ENCODE data around the gene ATXN1.
A peak's percentile ranks its signal among the peaks of the same experiment; 100 is the strongest.
"Not testable (repeated sequence)": the region's sequence is repeated elsewhere in the genome, so short reads cannot be mapped to it uniquely, and the experiment has no call there.

ATXN1 gene

DNA sequence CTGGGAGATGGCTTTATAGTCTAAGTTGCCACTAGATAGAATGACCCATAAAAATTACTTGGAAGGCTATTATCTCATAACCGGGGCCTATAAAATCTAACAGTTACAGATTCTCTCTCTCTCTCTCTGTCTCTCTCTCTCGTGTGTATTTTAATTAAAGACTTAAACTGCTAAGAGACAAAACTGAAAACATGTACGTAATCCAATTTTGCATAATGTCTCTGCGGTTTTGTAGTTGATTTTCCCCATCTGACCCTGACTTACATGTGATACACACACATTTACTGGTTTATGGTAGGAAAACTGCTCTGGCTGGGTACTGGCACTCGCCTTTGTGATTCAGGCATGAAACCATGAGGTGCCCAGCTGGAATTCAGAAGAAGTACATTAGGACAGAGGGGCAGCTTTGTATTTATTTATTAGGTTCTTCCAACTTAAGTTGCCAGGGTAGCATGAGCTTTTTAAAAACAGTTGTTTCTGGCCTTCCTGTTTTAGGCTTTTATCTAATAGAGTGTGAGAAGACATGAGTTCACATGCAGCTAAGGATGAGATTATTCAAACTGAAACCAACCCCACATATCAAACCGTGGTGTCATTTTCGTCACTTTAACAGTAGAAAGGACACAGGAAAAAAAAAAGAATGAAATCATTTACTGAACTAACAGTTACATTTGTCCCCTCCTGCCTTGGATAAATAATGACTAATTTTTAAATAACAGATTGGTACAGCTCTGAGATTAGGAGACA lies 340.4 kb downstream of the ATXN1 start:
- peak overlapping the region; percentile 98 for H3K27ac Mint-ChIP-seq
- H3K4me3 Mint-ChIP-seq = peak overlapping the region; percentile 68
- H3K4me1 Mint-ChIP-seq = peaks cover 49% of the 10 kb centered on the region
- ATAC-seq (peak; percentile 86), DNase-seq (peak; percentile 28)
- H3K27me3 Mint-ChIP-seq = no peaks in the 10 kb centered on the region
- H3K36me3 Mint-ChIP-seq (ENCODE audit: low read depth) = no peaks in the 10 kb centered on the region
- no peaks in the 10 kb centered on the region for H3K9me3 Mint-ChIP-seq

DNA sequence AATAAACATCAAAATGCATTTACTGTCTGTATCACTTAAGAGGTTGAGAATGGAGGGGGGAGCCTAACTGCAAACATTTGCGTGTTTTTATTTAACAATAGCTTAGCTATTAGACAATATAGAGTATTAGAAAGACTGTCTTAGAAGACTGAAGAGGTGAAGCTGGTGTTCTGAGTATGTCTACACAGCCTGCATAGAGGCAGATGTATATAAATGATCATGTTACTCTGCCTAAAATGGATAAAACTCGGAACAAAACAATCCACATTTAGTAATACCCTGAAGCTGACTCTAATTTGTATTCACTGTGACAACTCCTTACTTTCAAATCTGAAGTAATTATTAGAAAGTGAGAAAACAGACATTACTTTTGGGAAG lies 340.9 kb downstream of the ATXN1 start:
- H3K36me3 Mint-ChIP-seq (ENCODE audit: low read depth) = no peaks in the 10 kb centered on the region

DNA sequence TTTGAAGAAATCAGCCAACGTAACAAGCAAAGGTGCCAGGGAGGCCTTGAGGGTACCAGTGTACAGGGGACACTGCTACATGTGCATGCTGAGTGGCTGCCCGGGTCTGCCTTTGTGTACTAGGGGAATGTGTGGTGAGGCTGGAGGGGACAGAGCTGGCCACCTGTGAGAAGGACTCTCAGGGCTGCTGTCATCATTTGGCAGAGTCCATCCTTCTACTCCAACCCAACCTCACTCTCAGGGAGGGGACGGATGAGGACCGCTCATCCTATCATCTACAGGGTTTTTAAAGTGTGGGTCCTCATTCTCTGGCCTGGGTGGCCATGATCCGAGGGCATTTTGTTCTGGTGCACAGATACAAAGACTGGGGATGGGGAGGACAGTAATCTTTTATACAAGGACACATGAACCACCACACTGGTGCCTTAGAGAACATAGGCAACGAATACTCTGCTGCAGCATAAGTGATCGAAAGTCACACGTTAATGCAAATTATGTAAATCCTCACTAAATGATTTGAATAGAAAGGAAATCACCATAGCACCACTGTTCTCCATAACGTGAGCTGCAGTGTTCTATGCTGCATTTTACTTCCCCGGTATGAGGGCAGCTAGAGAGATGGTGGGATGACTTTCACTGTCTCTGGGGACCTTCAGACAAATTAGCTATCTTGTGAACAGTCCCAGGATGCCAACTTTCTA lies 341.5 kb downstream of the ATXN1 start:
- peaks cover 52% of the 10 kb centered on the region for H3K4me1 Mint-ChIP-seq
- H3K36me3 Mint-ChIP-seq (ENCODE audit: low read depth) = no peaks in the 10 kb centered on the region
- no peak for ATAC-seq

More for the DNA sequence above, 340.9 kb downstream of the ATXN1 start:
- DNase-seq (no peak), ATAC-seq (no peak)
- Mint-ChIP-seq H3K4me3 (peak overlapping the region; percentile 68), H3K4me1 (peaks cover 52% of the 10 kb centered on the region), H3K9me3 (no peaks in the 10 kb centered on the region), H3K27me3 (no peaks in the 10 kb centered on the region), H3K27ac (peak overlapping the region; percentile 98)

DNA sequence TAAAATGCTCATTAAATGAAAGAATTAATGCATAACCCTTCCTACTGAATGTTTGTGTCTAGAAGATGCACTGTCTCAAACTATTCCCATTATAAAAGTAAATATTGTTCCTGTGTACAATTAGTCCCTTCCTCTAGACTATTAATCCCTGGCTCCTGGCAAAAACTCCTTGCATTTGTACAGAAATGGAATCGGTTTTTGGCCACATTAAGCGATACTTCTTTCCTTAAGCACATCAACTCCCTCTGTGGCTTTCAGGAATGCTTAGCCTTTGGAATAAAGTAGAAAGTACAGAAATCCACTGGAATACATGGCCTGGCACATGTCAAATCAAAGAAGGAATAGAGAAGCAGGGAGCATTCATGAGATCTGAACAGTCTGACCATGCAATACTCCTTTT lies 343.1 kb downstream of the ATXN1 start:
- H3K4me1 Mint-ChIP-seq = peaks cover 62% of the 10 kb centered on the region

More for the DNA sequence above, 341.5 kb downstream of the ATXN1 start:
- no peaks in the 10 kb centered on the region for H3K9me3 Mint-ChIP-seq
- DNase-seq = no peak
- H3K27ac Mint-ChIP-seq = peak overlapping the region; percentile 98
- no peaks in the 10 kb centered on the region for H3K27me3 Mint-ChIP-seq
- peak overlapping the region; percentile 68 for H3K4me3 Mint-ChIP-seq

DNA sequence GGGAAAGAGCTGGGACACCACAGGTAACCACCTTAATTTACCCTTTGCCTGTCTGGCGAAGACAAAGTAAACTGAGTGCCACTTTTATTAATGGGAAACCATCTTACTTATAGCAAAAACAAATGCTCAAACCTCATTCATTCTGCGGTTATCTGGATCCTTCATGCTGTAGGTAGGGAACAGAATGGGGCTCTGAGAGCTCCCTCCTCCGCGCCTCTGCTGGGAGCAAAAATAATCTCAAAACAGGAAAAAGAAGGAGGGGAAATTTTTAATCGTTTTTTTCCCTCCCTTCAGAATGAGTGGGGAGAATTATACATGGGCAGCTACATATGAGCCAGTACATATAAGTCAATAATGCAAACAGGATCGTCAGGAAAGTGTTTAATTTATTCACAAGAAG lies 345.6 kb downstream of the ATXN1 start:
- Mint-ChIP-seq H3K27ac (peak overlapping the region; percentile 51), H3K27me3 (no peaks in the 10 kb centered on the region)

More for the DNA sequence above, 343.1 kb downstream of the ATXN1 start:
- no peak for DNase-seq
- Mint-ChIP-seq H3K27me3 (no peaks in the 10 kb centered on the region), H3K4me3 (no peak overlapping the region), H3K36me3 (ENCODE audit: low read depth) (no peaks in the 10 kb centered on the region), H3K9me3 (no peaks in the 10 kb centered on the region), H3K27ac (no peak overlapping the region)
- no peak for ATAC-seq

DNA sequence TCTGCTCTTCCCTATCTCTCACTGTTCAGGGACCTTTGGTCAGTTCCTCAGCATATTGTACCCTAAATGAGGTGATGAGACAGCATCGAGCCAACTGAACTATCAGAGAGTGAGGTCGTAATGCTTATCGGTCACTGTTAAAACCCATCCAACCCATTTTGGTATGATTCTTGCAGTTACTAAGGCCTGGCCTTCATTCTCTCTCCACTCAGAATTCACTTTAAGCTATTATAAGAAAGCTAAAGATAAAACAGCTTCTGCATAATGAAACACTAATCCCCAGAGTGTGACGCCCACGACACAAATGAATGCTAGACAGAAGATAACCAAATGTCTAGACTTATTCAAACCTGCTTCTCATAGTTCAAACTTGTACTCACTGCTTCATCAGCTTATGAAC lies 347.1 kb downstream of the ATXN1 start:
- no peak for ATAC-seq
- no peak for DNase-seq
- H3K4me3 Mint-ChIP-seq = peak overlapping the region; percentile 41
- H3K27ac Mint-ChIP-seq = peak overlapping the region; percentile 65
- no peaks in the 10 kb centered on the region for H3K36me3 Mint-ChIP-seq (ENCODE audit: low read depth)
- peaks cover 44% of the 10 kb centered on the region for H3K4me1 Mint-ChIP-seq
- H3K9me3 Mint-ChIP-seq = no peaks in the 10 kb centered on the region
- no peaks in the 10 kb centered on the region for H3K27me3 Mint-ChIP-seq

More for the DNA sequence above, 345.6 kb downstream of the ATXN1 start:
- H3K9me3 Mint-ChIP-seq = no peaks in the 10 kb centered on the region
- no peaks in the 10 kb centered on the region for H3K36me3 Mint-ChIP-seq (ENCODE audit: low read depth)
- ATAC-seq = no peak
- DNase-seq = no peak
- H3K4me3 Mint-ChIP-seq = no peak overlapping the region
- H3K4me1 Mint-ChIP-seq = peaks cover 49% of the 10 kb centered on the region

DNA sequence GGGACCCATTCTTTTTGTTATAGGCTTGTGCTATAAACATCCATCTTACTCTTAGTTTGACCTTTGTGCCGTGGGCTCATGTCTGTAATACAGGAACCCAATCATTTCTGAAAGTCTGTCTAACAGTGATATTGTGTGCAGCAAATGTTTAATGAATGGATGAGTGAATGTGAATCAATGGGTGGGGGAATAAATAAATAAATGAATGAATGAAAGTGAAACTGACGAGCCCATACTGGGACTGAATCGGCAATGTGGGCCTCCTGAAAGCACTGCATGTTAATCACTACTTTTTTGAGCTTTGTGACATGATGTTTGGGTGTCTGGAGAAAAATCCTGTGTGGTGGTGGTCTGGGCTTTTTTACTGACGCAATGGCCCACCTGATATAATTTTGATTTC lies 347.9 kb downstream of the ATXN1 start:
- no peak for DNase-seq
- peak overlapping the region; percentile 41 for H3K4me3 Mint-ChIP-seq
- no peaks in the 10 kb centered on the region for H3K36me3 Mint-ChIP-seq (ENCODE audit: low read depth)
- ATAC-seq = peak; percentile 67
- H3K9me3 Mint-ChIP-seq = no peaks in the 10 kb centered on the region
- peak overlapping the region; percentile 65 for H3K27ac Mint-ChIP-seq
- H3K27me3 Mint-ChIP-seq = no peaks in the 10 kb centered on the region
- peaks cover 44% of the 10 kb centered on the region for H3K4me1 Mint-ChIP-seq

DNA sequence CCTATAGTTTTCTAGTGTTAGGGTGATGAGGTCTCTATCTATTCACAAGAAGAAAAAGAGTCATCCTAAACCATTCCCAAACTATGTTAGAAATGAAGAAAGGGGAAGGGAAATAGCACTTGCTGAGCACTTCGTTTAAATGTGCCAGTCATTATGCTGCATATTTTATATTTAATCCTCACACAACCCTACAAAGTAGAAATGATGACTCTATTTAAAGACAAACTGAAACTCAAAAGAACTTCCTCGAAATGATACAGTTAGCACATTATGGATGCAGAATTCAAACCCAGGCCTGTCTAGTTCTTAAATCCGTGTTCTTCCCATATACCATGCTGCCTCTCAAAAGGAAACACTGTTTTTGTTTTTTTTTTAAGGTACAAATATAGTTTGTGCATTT lies 348.3 kb downstream of the ATXN1 start:
- Mint-ChIP-seq H3K4me3 (peak overlapping the region; percentile 41), H3K36me3 (ENCODE audit: low read depth) (no peaks in the 10 kb centered on the region), H3K4me1 (peaks cover 44% of the 10 kb centered on the region), H3K27ac (peak overlapping the region; percentile 65), H3K27me3 (no peaks in the 10 kb centered on the region), H3K9me3 (no peaks in the 10 kb centered on the region)
- ATAC-seq (no peak), DNase-seq (no peak)

DNA sequence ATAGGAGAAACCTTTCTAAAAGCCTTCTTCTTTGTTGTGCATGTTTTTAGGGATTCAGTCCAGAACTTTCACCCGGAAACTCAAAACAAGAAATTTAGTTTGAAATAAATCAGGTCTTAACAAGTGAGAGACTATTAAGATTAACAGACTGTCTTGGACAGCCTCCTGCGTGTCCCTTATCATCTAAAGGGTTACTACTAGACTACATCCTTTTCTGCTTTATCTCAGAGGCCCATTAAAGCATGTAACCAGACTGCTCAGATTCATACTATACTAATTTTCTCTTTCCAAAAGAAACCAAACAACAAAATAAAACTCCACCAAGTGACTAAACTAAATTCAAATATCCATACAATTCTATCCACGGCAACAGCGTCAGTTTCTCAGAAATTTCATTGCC lies 349.1 kb downstream of the ATXN1 start:
- H3K4me1 Mint-ChIP-seq = peaks cover 44% of the 10 kb centered on the region
- H3K27ac Mint-ChIP-seq = peak overlapping the region; percentile 65
- no peaks in the 10 kb centered on the region for H3K27me3 Mint-ChIP-seq
- ATAC-seq = no peak
- H3K9me3 Mint-ChIP-seq = no peaks in the 10 kb centered on the region
- no peak overlapping the region for H3K4me3 Mint-ChIP-seq
- no peaks in the 10 kb centered on the region for H3K36me3 Mint-ChIP-seq (ENCODE audit: low read depth)
- no peak for DNase-seq

DNA sequence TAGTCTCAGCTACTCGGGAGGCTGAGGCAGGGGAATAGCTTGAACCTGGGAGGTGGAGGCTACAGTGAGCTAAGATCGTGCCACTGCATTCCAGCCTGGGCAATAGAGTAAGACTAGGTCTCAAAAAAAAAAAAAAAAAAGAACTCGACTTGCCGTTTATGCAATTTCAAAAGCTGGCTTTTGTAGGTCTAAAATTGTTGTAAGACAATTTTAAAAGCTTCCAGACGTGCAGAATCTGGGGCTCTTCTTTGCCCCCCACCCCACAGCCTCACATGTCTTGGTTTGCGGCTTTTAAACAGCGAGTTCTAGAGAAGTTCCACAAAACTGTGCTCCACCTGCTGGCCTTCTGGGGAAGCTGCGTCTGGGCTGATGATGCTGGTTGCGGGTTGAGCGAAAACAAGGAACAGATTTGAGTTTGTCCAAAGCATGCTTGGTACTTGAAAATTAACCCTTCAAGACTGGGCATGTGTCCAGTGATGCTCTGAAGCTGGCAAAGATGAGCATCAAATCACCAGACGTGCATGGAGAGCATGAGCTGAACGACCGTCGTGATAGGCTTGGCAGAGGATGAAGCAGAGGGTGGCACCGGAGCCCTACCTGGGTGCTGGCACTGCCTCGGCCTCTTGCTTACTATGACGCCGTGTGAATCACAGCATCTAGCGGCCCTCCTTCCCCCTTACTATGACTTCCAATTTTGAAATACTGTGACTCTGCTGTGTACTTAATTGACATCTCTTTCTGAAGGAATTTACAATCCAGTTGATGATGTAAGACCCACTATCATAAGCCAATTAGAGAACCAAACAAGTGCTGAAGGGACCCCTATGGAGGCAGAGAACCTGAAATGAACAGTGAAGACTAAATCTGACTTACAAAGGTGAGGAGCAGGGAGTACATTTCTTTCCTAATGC lies 351.5 kb downstream of the ATXN1 start:
- H3K27ac Mint-ChIP-seq = no peak overlapping the region
- peak; percentile 56 for DNase-seq
- H3K36me3 Mint-ChIP-seq (ENCODE audit: low read depth) = no peaks in the 10 kb centered on the region
- H3K9me3 Mint-ChIP-seq = no peaks in the 10 kb centered on the region
- H3K27me3 Mint-ChIP-seq = no peaks in the 10 kb centered on the region
- ATAC-seq = peak; percentile 55
- no peak overlapping the region for H3K4me3 Mint-ChIP-seq
- H3K4me1 Mint-ChIP-seq = peaks cover 46% of the 10 kb centered on the region

DNA sequence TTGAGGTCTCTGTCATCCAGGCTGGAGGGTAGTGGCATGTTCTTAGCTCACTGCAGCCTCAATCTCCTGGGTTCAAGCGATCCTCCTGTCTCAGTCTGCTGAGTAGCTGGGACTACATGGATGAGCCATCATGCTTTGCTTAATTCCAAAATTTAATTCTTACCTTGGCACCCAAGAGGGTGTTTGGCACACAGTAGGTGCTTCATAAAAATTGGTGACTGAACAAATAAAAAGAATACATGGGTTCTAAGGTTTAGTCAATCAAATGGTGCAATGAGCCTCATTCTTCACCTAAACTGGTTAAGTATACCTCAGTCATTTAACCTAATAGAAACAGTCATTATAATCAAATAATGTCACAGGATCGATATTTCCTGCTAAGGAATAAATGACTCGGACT lies 352.5 kb downstream of the ATXN1 start:
- Mint-ChIP-seq H3K36me3 (ENCODE audit: low read depth) (no peaks in the 10 kb centered on the region), H3K27ac (no peak overlapping the region), H3K9me3 (no peaks in the 10 kb centered on the region), H3K4me1 (peaks cover 46% of the 10 kb centered on the region), H3K27me3 (no peaks in the 10 kb centered on the region), H3K4me3 (no peak overlapping the region)
- ATAC-seq = no peak
- DNase-seq = no peak

DNA sequence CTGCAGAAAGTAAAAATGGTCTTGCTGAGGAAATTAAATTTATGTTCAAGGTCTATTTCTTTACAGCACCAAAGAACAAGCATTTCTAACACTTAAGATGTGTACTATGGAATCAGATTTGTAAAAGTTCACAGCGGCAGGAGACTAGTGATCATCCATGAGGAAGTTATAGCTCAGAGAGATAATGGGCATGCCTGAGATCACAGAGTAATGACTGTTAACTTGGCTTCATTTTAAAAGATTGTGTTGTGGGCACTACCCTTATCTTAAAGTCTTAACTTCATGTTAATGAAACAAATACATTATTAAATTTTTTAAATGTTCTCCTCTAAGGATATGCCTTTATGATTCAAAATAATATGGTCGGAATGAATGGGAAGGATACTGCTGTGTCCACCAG lies 354.3 kb downstream of the ATXN1 start:
- no peaks in the 10 kb centered on the region for H3K27me3 Mint-ChIP-seq

DNA sequence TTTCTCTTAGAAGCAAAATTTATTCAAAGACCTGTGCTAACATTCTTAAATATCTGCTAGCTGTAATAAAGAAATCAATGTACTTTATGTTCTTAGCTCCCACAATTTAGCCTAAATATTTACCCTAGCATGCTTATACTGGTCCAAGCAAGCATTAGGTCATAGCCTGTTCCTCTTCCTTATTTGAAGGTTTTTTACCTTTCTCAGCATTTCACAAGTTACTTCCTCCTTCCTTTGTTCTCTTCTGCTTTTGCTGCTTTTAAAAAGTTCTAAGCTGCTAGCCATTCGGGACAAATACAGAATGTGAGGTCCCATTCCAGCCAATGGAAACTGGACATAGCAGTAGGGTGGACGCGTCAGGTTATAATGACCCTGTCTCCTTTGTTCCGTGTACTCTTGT lies 354.7 kb downstream of the ATXN1 start:
- H3K9me3 Mint-ChIP-seq; H3K4me3 Mint-ChIP-seq; H3K36me3 Mint-ChIP-seq (ENCODE audit: low read depth); H3K27ac Mint-ChIP-seq; DNase-seq; ATAC-seq; H3K27me3 Mint-ChIP-seq: not testable (repeated sequence)
- H3K4me1 Mint-ChIP-seq = peaks cover 43% of the 10 kb centered on the region

More for the DNA sequence above, 354.3 kb downstream of the ATXN1 start:
- H3K4me1 Mint-ChIP-seq = peaks cover 40% of the 10 kb centered on the region
- no peak overlapping the region for H3K4me3 Mint-ChIP-seq
- peaks cover 6% of the 10 kb centered on the region for H3K36me3 Mint-ChIP-seq (ENCODE audit: low read depth)
- no peak for ATAC-seq
- H3K9me3 Mint-ChIP-seq = no peaks in the 10 kb centered on the region
- DNase-seq = no peak
- H3K27ac Mint-ChIP-seq = no peak overlapping the region

DNA sequence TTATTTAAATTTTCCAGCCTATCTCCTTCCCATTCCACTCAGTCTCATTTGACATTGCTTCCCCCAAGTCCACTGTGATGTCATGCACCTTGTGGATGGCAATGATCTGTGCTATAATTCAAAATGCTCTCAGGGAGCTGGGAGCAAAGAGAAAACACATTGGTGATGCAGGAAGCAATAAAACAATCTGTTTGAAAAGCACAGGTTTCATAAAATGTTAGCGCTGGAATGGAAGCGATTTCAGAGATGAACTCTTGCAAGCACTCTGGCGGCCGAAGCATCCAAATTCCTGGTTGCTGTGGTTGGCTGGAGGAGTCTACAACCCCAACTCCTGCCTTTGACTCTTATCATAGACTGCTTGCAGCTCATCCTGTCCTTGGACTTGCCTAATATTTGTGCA lies 355.9 kb downstream of the ATXN1 start:
- H3K9me3 Mint-ChIP-seq = peaks cover 5% of the 10 kb centered on the region

More for the DNA sequence above, 355.9 kb downstream of the ATXN1 start:
- DNase-seq = no peak
- H3K4me1 Mint-ChIP-seq = peaks cover 45% of the 10 kb centered on the region
- H3K4me3 Mint-ChIP-seq = no peak overlapping the region
- no peaks in the 10 kb centered on the region for H3K27me3 Mint-ChIP-seq
- peaks cover 13% of the 10 kb centered on the region for H3K36me3 Mint-ChIP-seq (ENCODE audit: low read depth)
- H3K27ac Mint-ChIP-seq = no peak overlapping the region
- no peak for ATAC-seq
